HepG2 (cell line): ENCODE measurements around the gene CFAP69. TPM values are rescaled to one million over a fixed set of nuclear protein-coding genes. Genes with fewer than 3 reads are reported as not detected.
A peak's percentile ranks its signal among the peaks of the same experiment; 100 is the strongest.

Experiments used
- AKAP8 ChIP-seq: sonication (generic); formaldehyde crosslinking; IDR thresholded peaks from 2 replicates; pipeline ENCODE4 v1.5.1; 2020; ENCODE audit warnings: mild to moderate bottlenecking, missing genetic modification reagents
- BHLHE40 ChIP-seq: IDR thresholded peaks from 2 replicates; pipeline ENCODE4 v1.6.1; 2011; ENCODE audit warnings: low read length, improper control_type of control experiment
- CBX1 ChIP-seq: IDR thresholded peaks from one replicate; pipeline ENCODE4 v1.6.1; 2016; ENCODE audit warnings: antibody characterized with exemption, low read depth
- DMAP1 ChIP-seq: IDR thresholded peaks from 2 replicates; pipeline ENCODE4 v1.6.1; 2016
- FOXC1 ChIP-seq: sonication (generic); formaldehyde crosslinking; IDR thresholded peaks from 2 replicates; pipeline ENCODE4 v1.8.0; 2022; ENCODE audit warnings: mild to moderate bottlenecking, missing genetic modification reagents, borderline replicate concordance
- GTF2F1 ChIP-seq: fragments of 150-350 bp; IDR thresholded peaks from 2 replicates; pipeline ENCODE4 v1.6.1; 2014; ENCODE audit warnings: low read length
- JUN ChIP-seq: sonication (generic); formaldehyde crosslinking; IDR thresholded peaks from 2 replicates; pipeline ENCODE4 v1.4.0; 2020; ENCODE audit warnings: mild to moderate bottlenecking, missing genetic modification reagents
- KAT8 ChIP-seq: IDR thresholded peaks from 2 replicates; pipeline ENCODE4 v1.6.1; 2016; ENCODE audit warnings: missing genetic modification reagents, missing compliant biosample characterization
- KLF9 ChIP-seq: IDR thresholded peaks from 2 replicates; pipeline ENCODE4 v1.6.1; 2016; ENCODE audit warnings: low read depth
- MTF2 ChIP-seq: sonication (generic); formaldehyde crosslinking; IDR thresholded peaks from 2 replicates; pipeline ENCODE4 v1.5.0; 2020; ENCODE audit warnings: missing genetic modification reagents, borderline replicate concordance
- NFIC ChIP-seq: IDR thresholded peaks from 2 replicates; pipeline ENCODE4 v1.6.1; 2012; ENCODE audit warnings: mild to moderate bottlenecking, low read length, inconsistent platforms
- NRL ChIP-seq: sonication (generic); formaldehyde crosslinking; IDR thresholded peaks from 2 replicates; pipeline ENCODE4 v1.5.0; 2020; ENCODE audit warnings: missing genetic modification reagents, mild to moderate bottlenecking, moderate library complexity, borderline replicate concordance
- ONECUT2 ChIP-seq: sonication (generic); formaldehyde crosslinking; IDR thresholded peaks from 2 replicates; pipeline ENCODE4 v1.4.0; 2020; ENCODE audit warnings: missing genetic modification reagents
- PRMT3 ChIP-seq: sonication (generic); formaldehyde crosslinking; IDR thresholded peaks from 2 replicates; pipeline ENCODE4 v1.8.1; 2022; ENCODE audit warnings: low read depth, mild to moderate bottlenecking, moderate library complexity, missing genetic modification reagents, borderline replicate concordance
- RARG ChIP-seq: sonication (generic); formaldehyde crosslinking; IDR thresholded peaks from 2 replicates; pipeline ENCODE4 v1.4.0; 2020; ENCODE audit warnings: low read depth, mild to moderate bottlenecking, missing genetic modification reagents
- SALL1 ChIP-seq: sonication (generic); formaldehyde crosslinking; IDR thresholded peaks from 2 replicates; pipeline ENCODE4 v1.8.0; 2022; ENCODE audit warnings: mild to moderate bottlenecking, missing genetic modification reagents
- TBL1XR1 ChIP-seq: fragments of 150-350 bp; IDR thresholded peaks from 2 replicates; pipeline ENCODE4 v1.6.1; 2014; ENCODE audit warnings: borderline replicate concordance, low read length; ENCODE audit not compliant: partially characterized antibody
- TBX2 ChIP-seq: sonication (generic); formaldehyde crosslinking; IDR thresholded peaks from 2 replicates; pipeline ENCODE4 v1.5.0; 2020; ENCODE audit warnings: missing genetic modification reagents, mild to moderate bottlenecking, borderline replicate concordance
- TEAD3 ChIP-seq: optimal IDR thresholded peaks from 2 replicates; pipeline ENCODE3; 2016; ENCODE audit warnings: borderline replicate concordance
- ZNF18 ChIP-seq: sonication (generic); formaldehyde crosslinking; IDR thresholded peaks from 2 replicates; pipeline ENCODE4 v1.8.0; 2022; ENCODE audit warnings: mild to moderate bottlenecking, missing genetic modification reagents; ENCODE audit not compliant: insufficient replicate concordance
- ZNF224 ChIP-seq: sonication (generic); formaldehyde crosslinking; IDR thresholded peaks from 2 replicates; pipeline ENCODE4 v1.5.0; 2020; ENCODE audit warnings: mild to moderate bottlenecking, missing genetic modification reagents
- ZNF652 ChIP-seq: IDR thresholded peaks from 2 replicates; pipeline ENCODE4 v1.6.1; 2016; ENCODE audit warnings: low read depth, borderline replicate concordance
- ZNF660 ChIP-seq: sonication (generic); formaldehyde crosslinking; IDR thresholded peaks from 2 replicates; pipeline ENCODE4 v1.5.1; 2020; ENCODE audit warnings: mild to moderate bottlenecking, low read depth, missing genetic modification reagents, borderline replicate concordance
- ZNF740 ChIP-seq: sonication (generic); formaldehyde crosslinking; IDR thresholded peaks from 2 replicates; pipeline ENCODE4 v1.4.0; 2020; ENCODE audit warnings: missing genetic modification reagents
- ZNF749 ChIP-seq: sonication (generic); formaldehyde crosslinking; IDR thresholded peaks from 2 replicates; pipeline ENCODE4 v1.8.0; 2022; ENCODE audit warnings: mild to moderate bottlenecking, missing genetic modification reagents, moderate library complexity, borderline replicate concordance
- ZSCAN29 ChIP-seq: sonication (generic); formaldehyde crosslinking; conservative IDR thresholded peaks from 2 replicates; pipeline ENCODE4 v1.4.0; 2020; ENCODE audit warnings: mild to moderate bottlenecking, missing genetic modification reagents
- ZZZ3 ChIP-seq: sonication (generic); formaldehyde crosslinking; IDR thresholded peaks from 2 replicates; pipeline ENCODE4 v1.4.0; 2020; ENCODE audit warnings: missing genetic modification reagents, mild to moderate bottlenecking, borderline replicate concordance
- polyA plus RNA-seq, 8 experiments: library from polyadenylated mRNA; depleted of rRNA in 3 of 8; stranded (reverse) in 7 of 8; unstranded in 1 of 8; fragments of >200 nt; fragmentation: Illumina TruSeq in 4 of 8; extraction: Trizol in 4 of 8; gene quantifications; 2 replicates each; pipeline versions ENCODE4 v1.2.1 to v1.2.3, GENCODE V29; 2011 to 2016; ENCODE audit warnings: low read depth in 4 of 8, missing spikeins in 1 of 8, mixed read lengths in 1 of 8; ENCODE audit not compliant: insufficient read depth in 1 of 8
- total RNA-seq, 5 experiments: library from RNA; depleted of rRNA; stranded (reverse); fragments of >200 nt; fragmentation: Illumina TruSeq; extraction: Trizol; gene quantifications; 2 replicates each; pipeline ENCODE4 v1.2.3, GENCODE V29; 2016; ENCODE audit warnings: low read depth in 1 of 5
- TF ChIP-seq, protein P1 (sequence below): sonication (generic); formaldehyde crosslinking; IDR thresholded peaks from 2 replicates; pipeline ENCODE4 v1.4.0; 2020; ENCODE audit warnings: mild to moderate bottlenecking, missing genetic modification reagents

Gene CFAP69
- total and polyA plus RNA-seq, 2 of the 13 experiments (the other 11 are each of a cell fraction or from before 2014, with no cell fraction given) = 2.2 to 4.0 TPM

- TF ChIP-seq RARG (CRISPR knock-in tag) (0 out of 2 replicates have a peak, but pooled peaks have one; percentile 50), ZSCAN29 (CRISPR knock-in tag) (peak; percentile 87; the same call in 1 of the 2 replicates), NFIC (no peak), ZZZ3 (0 out of 2 replicates have a peak, but pooled peaks have one; percentile 63), BHLHE40 (peak; percentile 17; the same call in 1 of the 2 replicates), TBL1XR1 (no peak), CBX1 (peak; percentile 67), AKAP8 (no peak), PRMT3 (CRISPR knock-in tag) (peak; percentile 30; the same call in 1 of the 2 replicates), ZNF660 (CRISPR knock-in tag) (no peak), FOXC1 (CRISPR knock-in tag) (peak; percentile 83), ZNF740 (CRISPR knock-in tag) (0 out of 2 replicates have a peak, but pooled peaks have one; percentile 25), GTF2F1 (no peak), TEAD3 (CRISPR knock-in tag) (peak; percentile 72), SALL1 (peak; percentile 97), ZNF224 (CRISPR knock-in tag) (no peak), ONECUT2 (CRISPR knock-in tag) (0 out of 2 replicates have a peak, but pooled peaks have one; percentile 37), KLF9 (no peak), TBX2 (CRISPR knock-in tag) (peak; percentile 85), DMAP1 (peak; percentile 62; the same call in 1 of the 2 replicates), NRL (CRISPR knock-in tag) (peak; percentile 87), ZNF18 (CRISPR knock-in tag) (no peak), ZNF652 (no peak), JUN (peak; percentile 63), ZNF749 (CRISPR knock-in tag) (peak; percentile 80; the same call in 1 of the 2 replicates), MTF2 (peak; percentile 83; the same call in 1 of the 2 replicates), KAT8 (CRISPR knock-in tag) (peak; percentile 46; the same call in 1 of the 2 replicates)
- TF ChIP-seq, protein P1, sequence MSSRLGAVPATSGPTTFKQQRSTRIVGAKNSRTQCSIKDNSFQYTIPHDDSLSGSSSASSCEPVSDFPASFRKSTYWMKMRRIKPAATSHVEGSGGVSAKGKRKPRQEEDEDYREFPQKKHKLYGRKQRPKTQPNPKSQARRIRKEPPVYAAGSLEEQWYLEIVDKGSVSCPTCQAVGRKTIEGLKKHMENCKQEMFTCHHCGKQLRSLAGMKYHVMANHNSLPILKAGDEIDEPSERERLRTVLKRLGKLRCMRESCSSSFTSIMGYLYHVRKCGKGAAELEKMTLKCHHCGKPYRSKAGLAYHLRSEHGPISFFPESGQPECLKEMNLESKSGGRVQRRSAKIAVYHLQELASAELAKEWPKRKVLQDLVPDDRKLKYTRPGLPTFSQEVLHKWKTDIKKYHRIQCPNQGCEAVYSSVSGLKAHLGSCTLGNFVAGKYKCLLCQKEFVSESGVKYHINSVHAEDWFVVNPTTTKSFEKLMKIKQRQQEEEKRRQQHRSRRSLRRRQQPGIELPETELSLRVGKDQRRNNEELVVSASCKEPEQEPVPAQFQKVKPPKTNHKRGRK (CRISPR knock-in tag) = peak; percentile 65; the same call in 1 of the 2 replicates
Observed at GRCh38 chr7:90211391-90212148, 33.4 kb upstream of the CFAP69 start, which contains the start of gene STEAP2 (continued).
